Fibroblast of pulmonary artery (primary cell): Measurements from ENCODE around the gene ASRGL1.
A peak's percentile ranks its signal among the peaks of the same experiment; 100 is the strongest.

Experiments used
- DNase-seq: peaks from one replicate; pipeline ENCODE4 v3.0.0-alpha.2; 2010; ENCODE audit warnings: low read depth
- H3K4me3 ChIP-seq: replicated peaks from 2 replicates; pipeline ENCODE4 v1.5.1; 2011; ENCODE audit warnings: low read depth, mild to moderate bottlenecking, control low read depth, low read length, moderate library complexity
- TF ChIP-seq, protein P1 (sequence below): IDR thresholded peaks from 2 replicates; pipeline ENCODE4 v1.5.1; 2011; ENCODE audit warnings: mild to moderate bottlenecking, control low read depth, low read length, inconsistent platforms; ENCODE audit errors: missing control alignments

ASRGL1 gene

GRCh38 chr11:62394825-62395538, 57.7 kb downstream of the ASRGL1 start:
- TF ChIP-seq, protein P1, sequence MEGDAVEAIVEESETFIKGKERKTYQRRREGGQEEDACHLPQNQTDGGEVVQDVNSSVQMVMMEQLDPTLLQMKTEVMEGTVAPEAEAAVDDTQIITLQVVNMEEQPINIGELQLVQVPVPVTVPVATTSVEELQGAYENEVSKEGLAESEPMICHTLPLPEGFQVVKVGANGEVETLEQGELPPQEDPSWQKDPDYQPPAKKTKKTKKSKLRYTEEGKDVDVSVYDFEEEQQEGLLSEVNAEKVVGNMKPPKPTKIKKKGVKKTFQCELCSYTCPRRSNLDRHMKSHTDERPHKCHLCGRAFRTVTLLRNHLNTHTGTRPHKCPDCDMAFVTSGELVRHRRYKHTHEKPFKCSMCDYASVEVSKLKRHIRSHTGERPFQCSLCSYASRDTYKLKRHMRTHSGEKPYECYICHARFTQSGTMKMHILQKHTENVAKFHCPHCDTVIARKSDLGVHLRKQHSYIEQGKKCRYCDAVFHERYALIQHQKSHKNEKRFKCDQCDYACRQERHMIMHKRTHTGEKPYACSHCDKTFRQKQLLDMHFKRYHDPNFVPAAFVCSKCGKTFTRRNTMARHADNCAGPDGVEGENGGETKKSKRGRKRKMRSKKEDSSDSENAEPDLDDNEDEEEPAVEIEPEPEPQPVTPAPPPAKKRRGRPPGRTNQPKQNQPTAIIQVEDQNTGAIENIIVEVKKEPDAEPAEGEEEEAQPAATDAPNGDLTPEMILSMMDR, result peak; percentile 58
- DNase-seq, result peak; percentile 91
- peak overlapping the region; percentile 47 for H3K4me3 ChIP-seq

- no peak for DNase-seq
- TF ChIP-seq, protein P1, result no peak
- H3K4me3 ChIP-seq, result no peak overlapping the region
These were observed 58.8 kb downstream of the ASRGL1 start for GRCh38 chr11:62395885-62396551.

GRCh38 chr11:62398011-62398994, 61.1 kb downstream of the ASRGL1 start:
- TF ChIP-seq, protein P1, result no peak
- peak; percentile 45 for DNase-seq
- H3K4me3 ChIP-seq, result no peak overlapping the region

DNA sequence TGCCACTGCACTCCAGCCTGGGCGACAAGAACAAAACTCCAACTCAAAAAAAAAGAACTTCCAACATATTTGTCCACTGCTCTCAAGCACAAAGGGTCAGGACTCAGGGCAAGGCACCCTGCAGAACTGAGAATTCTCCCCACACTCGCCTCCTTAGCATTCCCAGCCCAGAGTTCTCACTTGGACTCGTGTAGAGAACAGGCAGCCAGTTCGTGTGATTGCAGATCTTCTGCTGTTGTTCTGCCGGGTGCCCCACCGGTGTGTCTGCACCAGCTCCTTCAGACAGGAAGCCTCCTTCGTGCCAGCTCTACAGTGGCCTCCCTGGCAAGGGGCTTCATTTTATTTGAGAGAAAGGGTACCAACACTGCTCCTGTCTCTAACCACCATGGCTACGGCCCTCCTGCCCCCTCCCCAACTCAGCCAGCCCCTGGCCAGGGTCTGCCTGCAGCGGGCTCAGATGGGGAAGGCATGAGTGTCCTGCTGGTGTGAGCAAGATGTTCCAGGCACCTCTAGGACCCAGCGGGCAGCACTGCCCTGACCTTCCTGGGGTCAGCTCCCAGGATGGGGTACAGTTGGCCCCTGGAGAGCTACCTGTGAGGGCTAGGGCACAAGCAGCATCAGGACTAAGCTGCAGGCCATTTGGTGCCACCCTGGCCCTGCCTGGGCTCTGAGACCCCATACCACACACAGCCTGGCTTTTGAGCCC, 62.1 kb downstream of the ASRGL1 start:
- peak; percentile 31 for DNase-seq
- H3K4me3 ChIP-seq, result no peak overlapping the region
- TF ChIP-seq, protein P1, result no peak

DNA sequence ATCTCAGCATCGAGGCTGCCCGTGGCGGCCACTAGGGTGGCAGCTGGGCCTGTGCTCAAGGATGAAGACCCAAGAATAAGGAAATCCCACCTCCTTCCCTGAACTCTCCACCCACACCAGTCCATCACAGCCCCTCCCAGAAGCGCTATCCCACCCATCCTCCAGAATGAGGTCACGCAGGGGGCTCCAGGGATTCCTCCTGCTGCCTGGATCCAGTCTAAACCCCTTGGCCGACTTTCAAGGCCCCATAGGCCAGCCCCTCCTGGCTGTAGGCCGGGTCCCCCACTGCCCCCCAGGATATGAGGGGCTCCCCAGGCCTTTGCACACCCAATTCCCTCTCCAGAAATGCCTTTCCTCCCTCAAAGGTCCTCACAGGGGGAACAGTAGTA, 62.6 kb downstream of the ASRGL1 start:
- no peak for DNase-seq

GRCh38 chr11:62400281-62400680, 63.0 kb downstream of the ASRGL1 start:
- no peak for DNase-seq
- TF ChIP-seq, protein P1, result no peak
- no peak overlapping the region for H3K4me3 ChIP-seq

More for the DNA sequence above, 62.6 kb downstream of the ASRGL1 start:
- TF ChIP-seq, protein P1, result no peak
- H3K4me3 ChIP-seq, result no peak overlapping the region
